GM21576 (cell line): ENCODE data around the gene LRRC71.

Experiments
- ATAC-seq: cut with Tn5 transposase; IDR thresholded peaks from one replicate; pipeline ENCODE4 v1.9.1; 2021; ENCODE audit warnings: mild to moderate bottlenecking, moderate library complexity; ENCODE audit not compliant: unreplicated experiment

The LRRC71 gene

GRCh38 chr1:156945881-156946661 lies 25.6 kb downstream of the LRRC71 start:
- no peak for ATAC-seq

- ATAC-seq: no peak
These were observed 26.7 kb downstream of the LRRC71 start for GRCh38 chr1:156947127-156947526.

GRCh38 chr1:156947818-156948525 lies 27.5 kb downstream of the LRRC71 start:
- ATAC-seq: no peak

GRCh38 chr1:156948708-156949107 lies 28.3 kb downstream of the LRRC71 start:
- no peak for ATAC-seq

GRCh38 chr1:156949127-156949526 lies 28.7 kb downstream of the LRRC71 start:
- no peak for ATAC-seq

GRCh38 chr1:156951371-156951770 lies 30.9 kb downstream of the LRRC71 start:
- no peak for ATAC-seq

- ATAC-seq: no peak
These were observed 33.1 kb downstream of the LRRC71 start for GRCh38 chr1:156953571-156953970.

GRCh38 chr1:156956333-156956732 lies 35.9 kb downstream of the LRRC71 start:
- ATAC-seq: no peak

- no peak for ATAC-seq
These were observed 37.2 kb downstream of the LRRC71 start for GRCh38 chr1:156957634-156958033.

- no peak for ATAC-seq
These were observed 37.8 kb downstream of the LRRC71 start for GRCh38 chr1:156958247-156958714.

GRCh38 chr1:156959414-156959813 lies 39.0 kb downstream of the LRRC71 start:
- ATAC-seq: no peak

- ATAC-seq: no peak
These were observed 39.5 kb downstream of the LRRC71 start for GRCh38 chr1:156959925-156960324.

GRCh38 chr1:156961709-156962108 lies 41.3 kb downstream of the LRRC71 start:
- no peak for ATAC-seq

- no peak for ATAC-seq
These were observed 43.2 kb downstream of the LRRC71 start for GRCh38 chr1:156963621-156964020.

GRCh38 chr1:156964441-156964840 lies 44.0 kb downstream of the LRRC71 start:
- no peak for ATAC-seq

- no peak for ATAC-seq
These were observed 49.1 kb downstream of the LRRC71 start for GRCh38 chr1:156969496-156969895.

- ATAC-seq: no peak
These were observed 49.6 kb downstream of the LRRC71 start for GRCh38 chr1:156970017-156970416.

GRCh38 chr1:156973417-156973816 lies 53.0 kb downstream of the LRRC71 start:
- ATAC-seq: no peak

- no peak for ATAC-seq
These were observed 54.7 kb downstream of the LRRC71 start for GRCh38 chr1:156975084-156975483.

- ATAC-seq: no peak
These were observed 60.1 kb downstream of the LRRC71 start for GRCh38 chr1:156980551-156980950.
